Measurements from ENCODE around the gene ACTC1.

The ACTC1 gene

DNA sequence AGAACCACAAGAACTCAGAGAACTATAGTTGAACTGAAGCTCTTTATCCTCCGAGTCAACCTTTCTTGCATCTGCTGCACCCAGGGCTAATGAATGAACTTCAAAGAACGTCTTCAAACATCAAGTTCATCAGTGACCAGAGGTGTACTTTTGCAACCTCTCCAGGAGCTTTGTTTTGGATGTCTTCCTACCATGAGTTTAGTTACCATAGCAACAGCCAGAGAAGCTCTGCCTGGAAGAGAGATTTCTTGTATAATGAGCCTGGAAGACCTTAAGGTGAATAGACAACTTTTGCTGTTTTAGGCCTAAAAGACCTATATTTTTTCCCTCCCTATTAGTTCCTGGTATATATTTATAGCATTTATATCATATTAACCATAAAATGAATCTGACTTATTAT lies 9.1 kb downstream of the ACTC1 start:
- Histone ChIP-seq H4K20me1 (ENCODE audit: insufficient read depth, low read length) (no peaks in the 10 kb centered on the region), H3K4me1 (ENCODE audit: low read length) (no peaks in the 10 kb centered on the region), H3K36me3 (replicated peaks; ENCODE audit: low read depth, low read length) (no peaks in the 10 kb centered on the region), H3K9me3 (ENCODE audit: insufficient read depth, low read length) (no peaks in the 10 kb centered on the region), H2AFZ (ENCODE audit: low read depth, low read length) (no peak overlapping the region), H3K79me2 (ENCODE audit: low read length) (no peaks in the 10 kb centered on the region), H3K4me2 (ENCODE audit: low read length) (no peak overlapping the region), H3K9ac (ENCODE audit: low read length) (no peak overlapping the region), H3K27me3 (ENCODE audit: low read depth, low read length) (peaks cover 12% of the 10 kb centered on the region), H3K4me3 (ENCODE audit: low read length) (no peak overlapping the region), H3K27ac (ENCODE audit: low read length) (no peak overlapping the region)
- TF ChIP-seq EZH2phosphoT487 (IDR thresholded peaks at IDR 0.05; ENCODE audit: low read depth) (no peak), CTCF (IDR thresholded peaks at IDR 0.05; ENCODE audit: low read depth, low read length) (no peak)

DNA sequence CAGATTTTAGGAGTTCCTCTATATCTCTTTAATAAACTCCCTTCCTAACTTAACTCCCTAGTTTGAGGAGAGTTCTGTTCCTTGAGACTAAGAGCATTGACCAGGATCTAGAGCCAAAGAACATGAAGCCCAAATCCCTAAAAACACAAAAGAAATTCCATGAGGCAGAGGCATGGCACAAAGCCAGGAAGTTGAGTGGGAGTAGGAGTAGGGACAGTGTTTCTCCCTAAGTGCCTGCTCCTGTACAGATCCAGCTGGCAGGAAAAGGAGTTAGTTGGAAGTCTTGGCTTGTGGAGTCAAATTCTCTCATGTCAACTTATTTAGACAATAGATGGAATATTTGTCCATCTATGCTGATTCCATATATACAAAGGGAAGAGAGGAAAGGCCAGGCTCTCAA lies 11.4 kb downstream of the ACTC1 start:
- H4K20me1 ChIP-seq (ENCODE audit: insufficient read depth, low read length): no peaks in the 10 kb centered on the region
- TF ChIP-seq EZH2phosphoT487 (IDR thresholded peaks at IDR 0.05; ENCODE audit: low read depth) (no peak), CTCF (IDR thresholded peaks at IDR 0.05; ENCODE audit: low read depth, low read length) (no peak)
- no peaks in the 10 kb centered on the region for H3K36me3 ChIP-seq (replicated peaks; ENCODE audit: low read depth, low read length)
- no peaks in the 10 kb centered on the region for H3K9me3 ChIP-seq (ENCODE audit: insufficient read depth, low read length)
- no peak overlapping the region for H3K4me3 ChIP-seq (ENCODE audit: low read length)
- no peaks in the 10 kb centered on the region for H3K4me1 ChIP-seq (ENCODE audit: low read length)
- H3K27me3 ChIP-seq (ENCODE audit: low read depth, low read length): peaks cover 11% of the 10 kb centered on the region
- no peak overlapping the region for H3K9ac ChIP-seq (ENCODE audit: low read length)
- no peak overlapping the region for H2AFZ ChIP-seq (ENCODE audit: low read depth, low read length)
- H3K27ac ChIP-seq (ENCODE audit: low read length): no peak overlapping the region
- no peaks in the 10 kb centered on the region for H3K79me2 ChIP-seq (ENCODE audit: low read length)
- no peak overlapping the region for H3K4me2 ChIP-seq (ENCODE audit: low read length)

GRCh38 chr15:34783431-34783830 lies 11.9 kb downstream of the ACTC1 start:
- Histone ChIP-seq H3K36me3 (replicated peaks; ENCODE audit: low read depth, low read length) (no peaks in the 10 kb centered on the region), H3K27ac (ENCODE audit: low read length) (no peak overlapping the region), H3K9ac (ENCODE audit: low read length) (no peak overlapping the region), H3K4me3 (ENCODE audit: low read length) (no peak overlapping the region), H3K27me3 (ENCODE audit: low read depth, low read length) (peaks cover 11% of the 10 kb centered on the region), H3K79me2 (ENCODE audit: low read length) (no peaks in the 10 kb centered on the region), H2AFZ (ENCODE audit: low read depth, low read length) (no peak overlapping the region), H3K4me1 (ENCODE audit: low read length) (no peaks in the 10 kb centered on the region), H4K20me1 (ENCODE audit: insufficient read depth, low read length) (no peaks in the 10 kb centered on the region), H3K4me2 (ENCODE audit: low read length) (no peak overlapping the region), H3K9me3 (ENCODE audit: insufficient read depth, low read length) (no peaks in the 10 kb centered on the region)
- TF ChIP-seq EZH2phosphoT487 (IDR thresholded peaks at IDR 0.05; ENCODE audit: low read depth) (no peak), CTCF (IDR thresholded peaks at IDR 0.05; ENCODE audit: low read depth, low read length) (no peak)

DNA sequence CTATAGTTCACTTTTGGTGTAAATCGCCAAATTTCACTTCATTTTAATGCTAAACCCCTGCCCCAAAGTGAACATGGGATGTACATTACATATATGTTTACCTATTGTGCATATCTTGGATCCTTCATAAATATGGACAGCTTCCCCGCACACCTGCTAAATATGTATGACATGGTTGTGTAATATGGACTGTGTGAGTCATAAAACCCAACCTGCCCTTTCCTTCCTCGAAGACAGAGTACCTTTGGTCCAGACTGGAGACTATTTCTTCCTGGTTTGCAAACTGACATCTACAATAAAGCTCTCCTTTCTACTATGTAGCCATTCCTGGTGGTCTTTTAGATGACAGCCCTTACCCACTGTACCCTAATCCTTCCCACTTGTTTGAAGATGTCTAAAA lies 12.4 kb downstream of the ACTC1 start:
- Histone ChIP-seq H3K79me2 (ENCODE audit: low read length) (no peaks in the 10 kb centered on the region), H3K27me3 (ENCODE audit: low read depth, low read length) (peaks cover 11% of the 10 kb centered on the region), H3K36me3 (replicated peaks; ENCODE audit: low read depth, low read length) (no peaks in the 10 kb centered on the region), H3K4me2 (ENCODE audit: low read length) (no peak overlapping the region), H2AFZ (ENCODE audit: low read depth, low read length) (no peak overlapping the region), H3K4me1 (ENCODE audit: low read length) (no peaks in the 10 kb centered on the region), H4K20me1 (ENCODE audit: insufficient read depth, low read length) (no peaks in the 10 kb centered on the region), H3K9ac (ENCODE audit: low read length) (no peak overlapping the region), H3K4me3 (ENCODE audit: low read length) (no peak overlapping the region), H3K27ac (ENCODE audit: low read length) (no peak overlapping the region), H3K9me3 (ENCODE audit: insufficient read depth, low read length) (no peaks in the 10 kb centered on the region)
- TF ChIP-seq CTCF (IDR thresholded peaks at IDR 0.05; ENCODE audit: low read depth, low read length) (no peak), EZH2phosphoT487 (IDR thresholded peaks at IDR 0.05; ENCODE audit: low read depth) (no peak)
